Neutrophil (primary cell): Measurements from ENCODE around the gene LRMDA.

Experiments
- H3K27ac ChIP-seq: fragments of 200-600 bp; sonication (generic); 2 replicates; pipeline ENCODE4 v1.5.1; 2016; ENCODE audit warnings: mild to moderate bottlenecking, moderate library complexity
- H3K27me3 ChIP-seq: fragments of 200-600 bp; sonication (generic); 2 replicates; pipeline ENCODE4 v1.6.0; 2016; ENCODE audit warnings: mild to moderate bottlenecking
- H3K36me3 ChIP-seq: fragments of 200-600 bp; sonication (generic); 2 replicates; pipeline ENCODE4 v1.5.1; 2017
- H3K4me1 ChIP-seq, 2 experiments: fragments of 200-600 bp in 1 of 2; sonication (generic) in 1 of 2; 1 replicate in 1 of 2; 2 replicates in 1 of 2; pipeline versions ENCODE4 v1.5.1 to v1.6.1; 2013 to 2016; ENCODE audit warnings: low read depth in 1 of 2, low read length in 1 of 2, mild to moderate bottlenecking in 1 of 2, moderate library complexity in 1 of 2; ENCODE audit not compliant: control insufficient read depth in 1 of 2, insufficient read depth in 1 of 2
- H3K4me3 ChIP-seq, 2 experiments: fragments of 200-600 bp in 1 of 2; sonication (generic) in 1 of 2; 1 replicate in 1 of 2; 2 replicates in 1 of 2; pipeline ENCODE4 v1.5.1; 2013 to 2016; ENCODE audit warnings: low read depth in 1 of 2, low read length in 1 of 2, mild to moderate bottlenecking in 1 of 2, moderate library complexity in 1 of 2
- H3K9me3 ChIP-seq: fragments of 200-600 bp; sonication (generic); 2 replicates; pipeline ENCODE4 v1.5.1; 2016
- TF ChIP-seq, protein P1 (sequence below): fragments of 200-600 bp; sonication (generic); IDR thresholded peaks from 2 replicates; pipeline ENCODE4 v1.5.1; 2016; ENCODE audit warnings: antibody characterized with exemption

LRMDA gene

DNA sequence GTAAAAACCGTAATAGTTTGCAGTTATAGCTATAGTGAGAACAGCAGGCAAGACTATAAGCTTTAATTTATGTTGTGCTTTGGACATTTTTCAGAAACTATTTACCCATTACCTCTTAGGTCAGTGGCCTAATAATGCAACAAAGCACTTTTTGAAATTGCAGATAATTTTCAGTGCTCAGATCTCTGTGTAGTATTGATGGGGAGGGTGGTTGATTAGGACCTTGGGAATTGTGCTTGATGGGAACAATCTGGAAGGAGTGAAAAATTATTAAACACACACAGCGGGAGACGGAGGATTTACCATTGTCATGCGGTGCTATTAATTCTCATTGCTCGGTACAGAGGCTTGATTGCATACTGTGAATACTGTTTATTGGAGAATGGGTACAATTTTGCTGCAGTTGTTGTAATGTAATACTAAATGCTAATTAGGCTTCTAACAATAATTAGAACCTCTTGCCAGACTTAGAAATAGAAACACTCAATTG lies 304.8 kb downstream of the LRMDA start:
- Histone ChIP-seq H3K4me1 (peaks cover 0 to 12% of the 10 kb centered on the region in 2 experiments), H3K9me3 (no peaks in the 10 kb centered on the region), H3K36me3 (no peaks in the 10 kb centered on the region), H3K27ac (no peak overlapping the region), H3K27me3 (no peaks in the 10 kb centered on the region), H3K4me3 (no peak overlapping the region)
- TF ChIP-seq, protein P1, sequence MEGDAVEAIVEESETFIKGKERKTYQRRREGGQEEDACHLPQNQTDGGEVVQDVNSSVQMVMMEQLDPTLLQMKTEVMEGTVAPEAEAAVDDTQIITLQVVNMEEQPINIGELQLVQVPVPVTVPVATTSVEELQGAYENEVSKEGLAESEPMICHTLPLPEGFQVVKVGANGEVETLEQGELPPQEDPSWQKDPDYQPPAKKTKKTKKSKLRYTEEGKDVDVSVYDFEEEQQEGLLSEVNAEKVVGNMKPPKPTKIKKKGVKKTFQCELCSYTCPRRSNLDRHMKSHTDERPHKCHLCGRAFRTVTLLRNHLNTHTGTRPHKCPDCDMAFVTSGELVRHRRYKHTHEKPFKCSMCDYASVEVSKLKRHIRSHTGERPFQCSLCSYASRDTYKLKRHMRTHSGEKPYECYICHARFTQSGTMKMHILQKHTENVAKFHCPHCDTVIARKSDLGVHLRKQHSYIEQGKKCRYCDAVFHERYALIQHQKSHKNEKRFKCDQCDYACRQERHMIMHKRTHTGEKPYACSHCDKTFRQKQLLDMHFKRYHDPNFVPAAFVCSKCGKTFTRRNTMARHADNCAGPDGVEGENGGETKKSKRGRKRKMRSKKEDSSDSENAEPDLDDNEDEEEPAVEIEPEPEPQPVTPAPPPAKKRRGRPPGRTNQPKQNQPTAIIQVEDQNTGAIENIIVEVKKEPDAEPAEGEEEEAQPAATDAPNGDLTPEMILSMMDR = no peak

DNA sequence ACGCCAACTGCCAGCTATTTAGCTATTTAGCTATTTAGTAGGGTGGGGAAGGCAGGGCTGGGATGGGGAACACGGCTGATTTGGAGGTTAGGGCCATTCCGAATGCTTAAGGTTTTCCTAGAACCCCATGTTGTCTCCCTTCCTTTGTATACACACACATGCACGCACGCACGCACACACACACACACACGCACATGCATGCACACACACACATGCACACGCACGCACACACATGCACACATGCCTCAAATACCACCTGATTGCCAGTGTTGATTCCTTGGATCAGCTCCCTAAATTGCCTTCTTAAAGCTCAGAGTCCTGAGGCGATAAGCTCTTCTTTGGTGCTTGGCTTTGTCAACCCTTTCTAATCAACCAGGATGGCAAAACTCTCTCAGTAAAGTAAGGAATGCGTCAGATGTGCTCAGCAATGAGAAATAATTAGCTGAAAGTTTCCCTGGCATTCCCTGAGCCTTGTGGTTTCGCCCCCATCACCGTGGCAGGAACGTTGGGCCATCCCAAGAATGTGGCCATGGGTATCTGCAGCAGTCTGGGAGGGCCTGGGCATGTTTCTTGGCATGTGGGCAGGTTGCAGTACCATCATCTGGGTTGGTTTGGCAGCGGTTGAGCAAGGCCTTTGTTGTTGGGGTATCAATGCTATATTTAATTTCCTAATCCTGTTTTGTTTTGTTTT lies 305.6 kb downstream of the LRMDA start:
- TF ChIP-seq, protein P1 = no peak
- H3K27ac ChIP-seq = no peak overlapping the region
- H3K9me3 ChIP-seq = no peaks in the 10 kb centered on the region
- H3K27me3 ChIP-seq = no peaks in the 10 kb centered on the region
- H3K4me1 ChIP-seq = peaks cover 0 to 12% of the 10 kb centered on the region in 2 experiments
- no peak overlapping the region for H3K4me3 ChIP-seq
- H3K36me3 ChIP-seq = no peaks in the 10 kb centered on the region

DNA sequence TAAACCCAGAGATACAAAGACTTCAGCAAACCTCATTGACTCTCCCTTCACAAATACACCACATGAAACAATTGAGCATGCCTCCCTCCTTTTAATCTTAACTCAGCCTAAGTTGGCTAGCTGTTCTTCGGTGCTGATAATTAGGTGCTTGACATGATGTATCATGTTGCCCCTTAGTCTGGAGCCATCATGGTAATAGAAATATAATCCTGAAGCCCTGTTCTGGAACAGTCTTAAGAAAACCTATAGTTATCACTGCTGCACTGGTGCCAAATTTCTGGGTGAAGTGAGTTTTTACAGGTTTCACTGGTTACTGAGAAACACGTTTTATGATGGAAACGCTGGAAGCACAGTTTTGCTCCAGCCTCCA lies 306.1 kb downstream of the LRMDA start:
- Histone ChIP-seq H3K27me3 (no peaks in the 10 kb centered on the region), H3K4me3 (no peak overlapping the region), H3K27ac (no peak overlapping the region), H3K4me1 (peaks cover 0 to 10% of the 10 kb centered on the region in 2 experiments), H3K9me3 (no peaks in the 10 kb centered on the region), H3K36me3 (no peaks in the 10 kb centered on the region)
- TF ChIP-seq, protein P1 = no peak

DNA sequence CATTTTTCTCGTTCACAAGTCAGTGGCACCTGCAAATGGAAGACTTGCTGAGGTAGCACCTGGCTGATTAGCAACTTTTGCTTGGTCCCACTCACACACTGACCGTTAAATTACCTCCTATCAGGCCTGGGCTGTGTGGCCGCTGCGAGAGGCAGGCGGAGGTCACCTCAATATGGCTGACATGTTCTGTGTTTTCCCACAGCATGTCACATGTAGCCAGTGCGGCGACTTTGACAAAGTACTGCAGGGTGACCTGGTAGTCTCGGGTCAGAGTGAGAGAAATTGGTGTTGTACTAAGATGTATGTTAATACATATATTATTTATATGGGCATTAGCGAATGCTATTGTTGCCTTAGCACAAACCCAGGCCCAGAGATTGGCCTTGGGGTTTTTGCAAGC lies 307.5 kb downstream of the LRMDA start:
- H3K9me3 ChIP-seq = no peaks in the 10 kb centered on the region
- peaks cover 0 to 5% of the 10 kb centered on the region in 2 experiments for H3K4me1 ChIP-seq
- TF ChIP-seq, protein P1 = no peak
- H3K27me3 ChIP-seq = no peaks in the 10 kb centered on the region
- no peaks in the 10 kb centered on the region for H3K36me3 ChIP-seq
- H3K4me3 ChIP-seq = no peak overlapping the region
- H3K27ac ChIP-seq = no peak overlapping the region

DNA sequence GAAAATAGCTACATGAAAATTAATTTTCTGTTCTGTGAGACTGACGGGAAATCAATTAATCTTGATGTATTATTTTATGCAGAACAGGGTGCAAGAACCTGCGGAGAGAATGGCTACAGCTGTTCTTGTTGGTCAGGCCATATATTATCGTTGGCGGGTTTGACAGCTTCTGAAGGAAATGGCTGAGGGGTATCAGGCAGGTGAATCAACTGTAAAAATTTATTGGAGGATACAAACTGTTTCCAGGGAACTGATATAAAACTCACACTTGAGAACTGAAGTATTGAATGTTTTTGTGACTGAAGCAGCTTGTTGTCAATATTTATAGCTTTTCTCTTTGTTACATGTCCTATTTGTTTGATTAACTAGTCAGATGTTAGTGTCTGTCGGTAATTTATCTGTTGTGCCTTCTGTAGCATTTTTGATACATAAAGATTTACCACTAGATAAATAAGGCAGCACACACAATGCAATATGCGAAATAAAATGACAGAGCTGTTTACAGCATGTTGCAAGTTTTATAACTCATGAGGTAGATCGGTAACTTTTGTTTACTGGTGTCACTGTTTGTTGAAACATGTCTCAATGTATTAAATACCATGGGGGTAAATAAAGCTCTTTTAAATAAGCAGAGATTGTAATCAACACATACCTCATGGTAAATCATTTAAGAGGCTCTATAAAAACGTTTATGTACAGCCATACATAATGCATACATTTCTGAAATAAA lies 308.2 kb downstream of the LRMDA start:
- H3K36me3 ChIP-seq = no peaks in the 10 kb centered on the region
- no peaks in the 10 kb centered on the region for H3K27me3 ChIP-seq
- peaks cover 0 to 5% of the 10 kb centered on the region in 2 experiments for H3K4me1 ChIP-seq
- TF ChIP-seq, protein P1 = no peak
- H3K9me3 ChIP-seq = no peaks in the 10 kb centered on the region
- H3K4me3 ChIP-seq = no peak overlapping the region
- no peak overlapping the region for H3K27ac ChIP-seq
